ENCODE results near the gene ANKUB1.

DNA sequence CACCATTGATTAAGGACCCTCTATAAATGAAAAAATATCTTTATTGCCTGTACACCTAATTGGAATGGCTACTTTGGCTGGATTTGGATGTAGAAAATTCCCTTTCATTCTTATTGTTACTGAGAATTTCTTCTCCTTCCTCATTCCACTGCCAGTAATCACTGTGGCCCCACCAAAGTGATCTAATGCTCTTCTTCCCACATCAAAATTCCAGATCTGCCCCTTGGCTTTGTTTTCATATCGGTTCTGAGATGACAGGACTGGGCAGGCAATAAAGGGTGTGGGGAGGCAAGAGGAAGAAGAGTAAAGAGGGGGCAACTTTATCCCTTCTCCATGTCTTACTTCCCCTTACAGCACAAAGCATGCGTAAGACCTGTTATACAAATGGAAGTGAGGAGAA, 2.1 kb downstream of the ANKUB1 start:
- TF ChIP-seq, protein P1, sequence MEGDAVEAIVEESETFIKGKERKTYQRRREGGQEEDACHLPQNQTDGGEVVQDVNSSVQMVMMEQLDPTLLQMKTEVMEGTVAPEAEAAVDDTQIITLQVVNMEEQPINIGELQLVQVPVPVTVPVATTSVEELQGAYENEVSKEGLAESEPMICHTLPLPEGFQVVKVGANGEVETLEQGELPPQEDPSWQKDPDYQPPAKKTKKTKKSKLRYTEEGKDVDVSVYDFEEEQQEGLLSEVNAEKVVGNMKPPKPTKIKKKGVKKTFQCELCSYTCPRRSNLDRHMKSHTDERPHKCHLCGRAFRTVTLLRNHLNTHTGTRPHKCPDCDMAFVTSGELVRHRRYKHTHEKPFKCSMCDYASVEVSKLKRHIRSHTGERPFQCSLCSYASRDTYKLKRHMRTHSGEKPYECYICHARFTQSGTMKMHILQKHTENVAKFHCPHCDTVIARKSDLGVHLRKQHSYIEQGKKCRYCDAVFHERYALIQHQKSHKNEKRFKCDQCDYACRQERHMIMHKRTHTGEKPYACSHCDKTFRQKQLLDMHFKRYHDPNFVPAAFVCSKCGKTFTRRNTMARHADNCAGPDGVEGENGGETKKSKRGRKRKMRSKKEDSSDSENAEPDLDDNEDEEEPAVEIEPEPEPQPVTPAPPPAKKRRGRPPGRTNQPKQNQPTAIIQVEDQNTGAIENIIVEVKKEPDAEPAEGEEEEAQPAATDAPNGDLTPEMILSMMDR (IDR thresholded peaks at IDR 0.05), result no peak
- TF ChIP-seq EP300 (IDR thresholded peaks at IDR 0.05) (no peak), POLR2A (IDR thresholded peaks at IDR 0.05) (no peak)
